GM10847 (cell line): ENCODE measurements around the gene FBXO39.

Experiments used
- POLR2A ChIP-seq: IDR thresholded peaks from 2 replicates; pipeline ENCODE4 v1.6.1; 2011; ENCODE audit not compliant: insufficient read length; ENCODE audit errors: extremely low read depth

The FBXO39 gene

GRCh38 chr17:6780886-6781285 is 4.9 kb downstream of the FBXO39 start:
- no peak for TF ChIP-seq POLR2A

GRCh38 chr17:6782244-6782643 is 6.2 kb downstream of the FBXO39 start:
- TF ChIP-seq POLR2A = no peak

GRCh38 chr17:6786618-6787017 is 10.6 kb downstream of the FBXO39 start:
- no peak for TF ChIP-seq POLR2A

- no peak for TF ChIP-seq POLR2A
These were observed 11.2 kb downstream of the FBXO39 start for GRCh38 chr17:6787081-6787693.

GRCh38 chr17:6789146-6789545 is 13.1 kb downstream of the FBXO39 start:
- TF ChIP-seq POLR2A = no peak

GRCh38 chr17:6793748-6794493 is 17.9 kb downstream of the FBXO39 start:
- no peak for TF ChIP-seq POLR2A

- no peak for TF ChIP-seq POLR2A
These were observed 20.2 kb downstream of the FBXO39 start for GRCh38 chr17:6796017-6796886.

- TF ChIP-seq POLR2A = no peak
These were observed 21.0 kb downstream of the FBXO39 start for GRCh38 chr17:6796887-6797490.

GRCh38 chr17:6797718-6798351 is 21.8 kb downstream of the FBXO39 start:
- TF ChIP-seq POLR2A = no peak

- no peak for TF ChIP-seq POLR2A
These were observed 23.7 kb downstream of the FBXO39 start for GRCh38 chr17:6799738-6800137.

- no peak for TF ChIP-seq POLR2A
These were observed 24.5 kb downstream of the FBXO39 start for GRCh38 chr17:6800422-6801027.

- TF ChIP-seq POLR2A = no peak
These were observed 35.5 kb downstream of the FBXO39 start for GRCh38 chr17:6811510-6811909.

- no peak for TF ChIP-seq POLR2A
These were observed 36.3 kb downstream of the FBXO39 start for GRCh38 chr17:6812295-6812694.

- no peak for TF ChIP-seq POLR2A
These were observed 39.8 kb downstream of the FBXO39 start for GRCh38 chr17:6815775-6816174.

GRCh38 chr17:6818938-6819337 is 42.9 kb downstream of the FBXO39 start:
- TF ChIP-seq POLR2A = no peak

- TF ChIP-seq POLR2A = no peak
These were observed 47.0 kb downstream of the FBXO39 start for GRCh38 chr17:6823011-6823442.
